RWPE1 (cell line): ENCODE data around the gene F2R.

Experiments
- CTCF ChIA-PET: fragments of 350-600 bp; sonication (Branson Sonifier 250); formaldehyde crosslinking; extraction: SDS; loops from one replicate; lab custom pipeline; 2021; lab: Yijun Ruan, JAX
- POLR2A ChIA-PET: fragments of 400-600 bp; formaldehyde crosslinking; extraction: SDS; loops from one replicate; lab custom pipeline; 2020; ENCODE audit warnings: antibody characterized with exemption; ENCODE audit not compliant: low non-redundant PET; lab: Yijun Ruan, JAX
- DNase-seq: peaks from one replicate; pipeline ENCODE4 v3.0.0; 2012; ENCODE audit warnings: low spot score
- H3K27ac ChIP-seq: fragments of 450-650 bp; 2 replicates; pipeline ENCODE4 v1.5.1; 2017
- CTCF ChIP-seq: fragments of 450-650 bp; conservative IDR thresholded peaks from 2 replicates; pipeline ENCODE4 v1.5.1; 2017; ENCODE audit warnings: low read depth, mild to moderate bottlenecking

The F2R gene

DNA sequence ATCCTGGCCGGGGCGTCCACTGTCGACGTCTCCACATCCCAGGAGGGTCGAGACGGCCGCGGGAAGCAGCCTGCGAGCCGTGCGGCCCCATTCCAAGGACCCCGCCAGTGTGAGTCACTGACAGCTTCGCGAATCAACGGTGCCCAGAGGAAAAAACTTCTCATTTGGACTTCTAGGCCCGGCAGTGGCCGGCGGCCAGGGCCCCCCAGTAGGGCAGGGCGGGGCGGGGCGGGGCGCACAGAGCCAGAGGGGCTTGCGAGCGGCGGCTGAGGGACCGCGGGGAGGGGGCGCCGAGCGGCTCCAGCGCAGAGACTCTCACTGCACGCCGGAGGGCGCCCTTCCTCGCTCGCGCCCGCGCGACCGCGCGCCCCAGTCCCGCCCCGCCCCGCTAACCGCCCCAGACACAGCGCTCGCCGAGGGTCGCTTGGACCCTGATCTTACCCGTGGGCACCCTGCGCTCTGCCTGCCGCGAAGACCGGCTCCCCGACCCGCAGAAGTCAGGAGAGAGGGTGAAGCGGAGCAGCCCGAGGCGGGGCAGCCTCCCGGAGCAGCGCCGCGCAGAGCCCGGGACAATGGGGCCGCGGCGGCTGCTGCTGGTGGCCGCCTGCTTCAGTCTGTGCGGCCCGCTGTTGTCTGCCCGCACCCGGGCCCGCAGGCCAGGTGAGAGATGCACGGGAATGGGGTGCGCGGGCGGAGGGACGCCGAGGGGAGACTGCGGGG, at the start of gene F2R:
Gene F2R, plus strand, starts transcription at position 391 of the 720 bp plus-strand sequence. Its CDS starts 182 bp downstream, at position 573.
- peak within 1 kb of the TSS; percentile 83 for H3K27ac ChIP-seq
- ChIA-PET POLR2A (interaction anchor here (0.7 kb wide), 1 partner anchor 172 kb away, joined by 5 read pairs; no protein-coding TSS in a partner anchor), CTCF (interaction anchor here (0.6 to 1.1 kb wide), 3 partner anchors 14 to 84 kb away, joined by 3 to 6 read pairs (median 4); no protein-coding TSS in a partner anchor)
- DNase-seq: peak; percentile 76
- TF ChIP-seq CTCF: peak; percentile 78

DNA sequence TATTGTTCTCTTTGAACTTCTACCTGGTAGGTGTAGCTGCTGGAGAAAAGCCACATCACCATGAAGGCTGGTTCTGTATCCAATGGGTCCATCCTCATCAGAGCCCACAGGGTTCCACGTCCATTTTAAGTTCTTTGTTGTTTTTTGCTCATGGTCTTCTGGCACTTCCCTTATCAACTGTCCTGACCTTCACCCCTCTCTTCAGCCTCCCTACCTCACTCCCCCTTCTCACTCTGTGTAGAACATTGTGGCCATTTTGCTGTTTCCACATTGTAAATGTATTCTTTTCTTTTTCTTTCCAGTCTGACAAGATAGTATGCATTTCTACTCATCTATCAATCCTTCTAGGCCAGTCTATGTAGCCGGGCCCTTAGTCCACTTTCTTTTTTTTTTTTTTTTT, 48.4 kb upstream of the F2R start:
- no peak for TF ChIP-seq CTCF
- DNase-seq: no peak
- POLR2A ChIA-PET: no interaction called here
- no peak overlapping the region for H3K27ac ChIP-seq
- CTCF ChIA-PET: interaction anchor here (0.6 kb wide), 1 partner anchor 27 kb away, joined by 3 read pairs; no protein-coding TSS in a partner anchor

GRCh38 chr5:76669245-76669644, 46.7 kb upstream of the F2R start:
- no peak for DNase-seq
- no peak overlapping the region for H3K27ac ChIP-seq
- CTCF ChIA-PET: interaction anchor here (0.8 to 1.3 kb wide), 2 partner anchors 35 to 1211 kb away, joined by 3 to 5 read pairs; no protein-coding TSS in a partner anchor
- POLR2A ChIA-PET: no interaction called here
- no peak for TF ChIP-seq CTCF

DNA sequence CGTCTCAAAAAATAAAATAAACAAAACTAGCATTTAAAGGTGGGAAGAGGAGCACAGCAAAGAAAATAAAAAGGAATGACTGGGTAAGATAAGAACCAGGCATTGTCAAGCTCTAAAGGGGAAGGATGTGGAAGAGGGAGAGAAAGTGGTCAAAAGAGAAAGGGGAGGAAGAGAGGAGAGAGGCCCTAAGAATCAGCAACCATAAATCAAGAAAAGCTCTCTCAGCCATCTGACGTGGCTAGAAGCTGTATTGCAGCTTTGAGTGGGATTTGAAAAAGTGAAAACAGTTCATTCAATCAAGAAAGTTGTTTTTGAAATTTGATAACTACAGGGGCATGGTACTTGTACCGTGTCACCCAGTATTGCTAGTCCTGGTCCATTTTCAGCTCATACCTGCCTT, 45.4 kb upstream of the F2R start:
- H3K27ac ChIP-seq: no peak overlapping the region
- no peak for DNase-seq
- TF ChIP-seq CTCF: no peak
- ChIA-PET POLR2A (no interaction called here), CTCF (interaction anchor here (0.5 kb wide), 1 partner anchor 1903 kb away, joined by 3 read pairs; no protein-coding TSS in a partner anchor)

- ChIA-PET CTCF (interaction anchor here (0.6 kb wide), 1 partner anchor 46 kb away, joined by 5 read pairs; no protein-coding TSS in a partner anchor), POLR2A (no interaction called here)
- no peak for TF ChIP-seq CTCF
- no peak overlapping the region for H3K27ac ChIP-seq
- DNase-seq: no peak
Observed at GRCh38 chr5:76672242-76672641, 43.7 kb upstream of the F2R start.

- no peak overlapping the region for H3K27ac ChIP-seq
- ChIA-PET POLR2A (no interaction called here), CTCF (interaction anchor here (0.6 kb wide), 1 partner anchor 172 kb away, joined by 4 read pairs; no protein-coding TSS in a partner anchor)
- DNase-seq: no peak
- no peak for TF ChIP-seq CTCF
Observed at GRCh38 chr5:76673125-76673524, 42.8 kb upstream of the F2R start.
